Measurements from ENCODE around the gene IMMP2L.
A peak's percentile ranks its signal among the peaks of the same experiment; 100 is the strongest.

The IMMP2L gene

DNA sequence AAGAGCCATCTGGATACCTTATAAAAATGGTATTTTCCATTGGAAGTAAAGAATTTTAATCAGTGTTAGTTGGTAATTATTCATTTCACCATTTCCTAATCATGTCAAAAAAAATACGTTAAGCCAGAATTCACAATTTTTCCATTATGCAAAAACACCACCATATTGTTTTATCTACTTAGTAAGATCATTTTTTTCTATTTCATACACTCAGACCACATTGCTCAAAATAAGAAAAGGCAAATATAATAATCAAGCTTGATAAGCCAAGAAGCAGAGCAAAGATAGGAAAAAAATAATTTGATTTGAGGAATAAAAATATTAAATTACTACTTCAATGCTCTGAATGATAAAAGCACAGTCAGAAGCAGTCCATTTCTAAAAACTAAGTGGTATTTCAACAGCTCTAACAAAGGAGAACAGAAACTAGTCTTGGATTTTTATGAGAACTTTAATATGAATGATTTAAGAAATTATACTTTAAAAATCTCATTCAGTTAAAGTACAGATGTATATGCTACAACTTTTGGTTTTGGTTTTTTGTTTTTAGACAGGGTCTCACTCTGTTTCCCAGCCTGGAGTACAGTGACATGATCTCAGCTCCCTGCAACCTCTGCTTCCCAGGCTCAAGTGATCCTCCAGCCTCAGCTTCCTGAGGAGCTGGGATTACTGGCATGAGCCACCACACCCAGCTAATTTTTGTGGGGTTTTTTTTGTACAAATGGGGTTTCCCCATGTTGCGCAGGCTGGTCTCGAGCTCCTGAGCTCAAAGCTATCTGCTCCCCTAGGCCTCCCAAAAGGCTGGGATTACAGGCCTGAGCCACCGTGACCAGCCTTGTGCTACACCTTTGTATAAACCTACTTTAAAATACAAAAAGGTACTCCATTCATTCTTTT lies 424.7 kb downstream of the IMMP2L start:
- DNase-seq: peak; percentile 68

- no peak for DNase-seq
Observed at GRCh38 chr7:111132833-111133232, 429.5 kb downstream of the IMMP2L start.

DNA sequence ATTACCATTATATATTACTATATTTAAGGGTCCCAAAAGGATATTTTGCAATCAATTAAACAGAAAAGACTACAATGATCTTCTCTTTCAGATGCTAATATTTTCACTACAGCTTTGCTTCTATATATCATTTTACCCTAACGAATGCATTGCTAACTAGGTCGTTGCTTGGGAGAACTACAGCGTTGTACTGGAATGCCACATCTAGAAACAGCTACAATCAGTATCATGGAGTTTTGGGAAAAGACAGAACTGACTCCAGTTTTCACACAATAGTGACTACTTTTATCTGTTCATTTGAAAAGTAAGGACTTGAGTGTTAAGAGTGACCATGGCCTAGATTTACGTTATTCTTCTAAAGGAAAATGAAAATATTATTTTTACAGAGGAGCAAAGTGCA lies 432.9 kb downstream of the IMMP2L start:
- DNase-seq: no peak

- no peak for DNase-seq
Observed at GRCh38 chr7:111126987-111127386, 435.3 kb downstream of the IMMP2L start.

GRCh38 chr7:111115966-111116365 lies 446.3 kb downstream of the IMMP2L start:
- DNase-seq: no peak

DNA sequence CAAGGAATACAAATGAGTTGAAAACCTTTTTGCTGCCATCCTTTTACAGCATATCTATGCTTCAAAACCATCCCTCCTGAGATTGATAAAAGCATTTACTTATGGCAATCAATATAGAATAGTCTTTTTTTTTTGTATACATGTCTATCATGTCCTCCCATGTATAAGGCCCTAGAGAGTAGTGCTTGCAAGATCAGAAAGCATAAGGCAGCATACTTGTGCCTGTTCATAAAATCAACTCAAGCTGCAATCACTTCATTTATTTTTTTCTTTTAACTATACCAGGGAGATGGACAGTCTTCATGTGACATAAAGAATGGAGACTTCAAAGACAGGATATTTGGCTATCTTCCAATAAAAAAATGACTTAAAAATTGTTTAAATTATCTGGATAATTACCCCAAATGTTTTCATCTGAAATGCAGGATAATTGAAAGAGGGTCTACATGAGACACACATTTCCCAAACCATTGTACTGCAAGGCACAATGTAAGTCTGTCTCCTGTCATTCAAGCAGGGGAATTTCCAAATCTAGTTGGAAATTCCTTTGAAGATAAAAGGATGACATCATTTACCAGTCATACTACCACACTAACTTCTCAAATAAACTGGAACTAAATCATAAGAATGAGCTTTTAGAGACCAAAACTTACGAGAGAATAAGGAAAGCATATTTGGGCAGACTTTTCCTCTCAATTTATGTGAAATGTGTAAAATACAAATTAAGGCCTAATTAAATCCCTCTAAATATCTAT lies 448.9 kb downstream of the IMMP2L start:
- no peak for DNase-seq

GRCh38 chr7:111112439-111112838 lies 449.9 kb downstream of the IMMP2L start:
- no peak for DNase-seq

GRCh38 chr7:111108496-111108895 lies 453.8 kb downstream of the IMMP2L start:
- no peak for DNase-seq

DNA sequence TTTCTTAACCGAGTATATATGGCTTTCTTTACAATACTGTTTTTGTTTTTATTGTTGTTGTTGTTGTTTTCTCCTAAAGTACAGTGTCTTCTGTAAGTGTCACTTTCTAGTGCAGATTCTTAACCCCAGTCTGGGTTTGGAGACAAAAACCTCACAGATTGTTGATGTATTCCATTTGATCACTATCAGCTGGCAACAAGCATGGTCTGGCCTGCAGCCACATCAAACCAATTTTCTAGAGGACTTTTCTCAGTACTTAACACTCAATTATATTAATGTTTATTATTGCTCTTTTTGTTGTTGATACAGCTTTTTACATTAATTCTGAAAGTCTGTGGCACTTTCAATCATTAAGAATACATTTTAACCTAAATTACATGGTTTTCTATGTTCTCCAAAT lies 454.3 kb downstream of the IMMP2L start:
- DNase-seq: no peak

DNA sequence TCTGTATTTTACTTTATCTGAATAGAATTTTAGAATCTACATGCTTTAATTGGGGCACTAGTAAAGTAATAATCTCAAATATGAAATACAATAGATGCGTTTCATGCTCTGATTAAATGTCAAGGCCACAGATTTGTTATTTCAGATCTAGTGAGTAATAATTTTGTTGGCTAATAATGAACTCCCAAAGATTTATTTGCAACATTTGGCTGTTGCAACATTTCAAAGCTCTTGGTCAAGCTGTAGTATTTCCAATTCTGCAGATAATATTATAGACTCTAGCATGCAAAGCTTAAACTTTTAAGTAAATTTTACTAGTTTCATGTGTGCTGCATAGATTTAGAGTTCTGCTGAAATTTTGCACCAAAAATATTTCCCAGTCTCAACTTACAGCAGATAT lies 454.7 kb downstream of the IMMP2L start:
- DNase-seq: no peak

- no peak for DNase-seq
Observed at GRCh38 chr7:111105269-111105668, 457.0 kb downstream of the IMMP2L start.

- DNase-seq: no peak
Observed at GRCh38 chr7:111104710-111105109, 457.6 kb downstream of the IMMP2L start.

DNA sequence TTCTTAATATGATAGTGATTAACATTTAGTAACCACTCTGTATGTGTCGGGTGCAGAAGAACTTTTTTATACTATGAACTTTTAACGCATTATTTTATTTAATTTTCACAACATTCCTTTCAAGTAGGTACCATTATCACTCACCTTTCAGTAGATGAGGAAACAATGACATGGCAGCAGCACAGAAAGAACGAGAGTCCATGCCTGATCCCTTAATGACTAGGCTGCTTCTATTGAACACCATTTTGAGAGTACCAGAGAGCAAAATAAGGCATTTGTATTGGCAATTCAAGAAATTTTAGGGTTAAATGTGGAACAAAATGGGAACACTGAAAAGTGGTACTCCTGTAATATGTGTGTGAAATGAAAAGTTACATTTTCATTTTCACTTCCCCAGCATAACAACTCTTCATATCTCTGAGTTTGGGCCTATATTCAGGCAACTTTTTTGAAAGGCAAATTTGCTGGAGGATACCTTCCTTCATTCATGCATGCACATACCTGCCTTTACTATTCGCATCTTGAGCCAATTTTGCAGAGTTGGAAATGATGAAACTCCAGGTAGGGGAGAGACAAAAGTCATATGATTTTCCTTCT lies 458.5 kb downstream of the IMMP2L start:
- DNase-seq: no peak

- no peak for DNase-seq
Observed at GRCh38 chr7:111103136-111103535, 459.2 kb downstream of the IMMP2L start.

DNA sequence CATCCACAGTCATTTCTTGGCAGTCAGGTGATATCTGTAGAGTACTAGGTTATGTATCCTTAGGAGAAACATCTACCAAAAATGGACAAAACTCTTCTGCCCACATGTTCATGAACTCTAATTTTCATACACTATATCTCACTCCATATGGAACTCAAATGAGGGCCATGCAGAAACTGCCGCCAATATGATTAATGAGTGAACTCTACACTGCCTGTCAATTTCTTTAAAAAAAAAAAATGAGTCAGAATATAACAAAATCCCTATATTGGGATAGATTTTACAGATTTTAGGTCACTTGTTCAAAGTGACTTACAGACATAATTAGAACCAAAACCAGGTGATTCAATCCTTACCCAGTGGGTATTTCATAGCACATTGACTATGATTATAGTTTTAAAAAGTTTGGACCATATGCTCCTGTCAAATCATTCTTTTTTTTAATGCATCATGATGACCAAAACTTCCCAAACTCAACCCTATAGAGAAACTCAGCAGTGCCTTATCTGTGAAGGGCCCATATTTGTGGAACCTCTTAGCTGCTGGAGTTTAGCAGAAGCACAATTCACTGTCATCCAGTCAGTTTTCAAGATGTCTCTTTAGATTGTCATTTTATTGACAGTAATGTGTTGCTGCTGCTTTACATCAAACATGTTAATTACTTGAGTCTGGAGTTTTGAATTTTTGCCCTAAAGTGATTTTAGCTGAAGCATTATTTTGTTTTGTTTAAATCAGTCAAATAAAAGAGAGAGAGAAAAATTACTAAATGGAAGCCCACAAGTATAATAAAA lies 460.2 kb downstream of the IMMP2L start:
- DNase-seq: no peak

DNA sequence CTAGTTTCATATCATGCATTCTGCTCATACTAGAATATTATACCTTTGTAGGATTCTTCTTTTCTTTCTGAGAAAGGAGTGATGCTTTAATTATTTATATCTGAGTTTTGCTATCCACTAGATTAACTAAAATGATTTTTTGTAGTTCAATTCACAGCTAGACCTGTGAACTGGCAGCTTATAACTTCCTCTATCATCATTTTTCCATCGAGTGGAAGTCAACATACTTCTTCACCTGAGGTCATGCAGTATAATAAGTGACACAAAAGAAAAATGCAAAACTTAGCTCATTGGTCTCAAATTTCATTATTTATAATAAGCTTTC lies 463.4 kb downstream of the IMMP2L start:
- no peak for DNase-seq

GRCh38 chr7:111098011-111098925 lies 464.0 kb downstream of the IMMP2L start:
- DNase-seq: peak; percentile 82

GRCh38 chr7:111096997-111097396 lies 465.3 kb downstream of the IMMP2L start:
- DNase-seq: no peak

GRCh38 chr7:111094419-111094818 lies 467.9 kb downstream of the IMMP2L start:
- no peak for DNase-seq

DNA sequence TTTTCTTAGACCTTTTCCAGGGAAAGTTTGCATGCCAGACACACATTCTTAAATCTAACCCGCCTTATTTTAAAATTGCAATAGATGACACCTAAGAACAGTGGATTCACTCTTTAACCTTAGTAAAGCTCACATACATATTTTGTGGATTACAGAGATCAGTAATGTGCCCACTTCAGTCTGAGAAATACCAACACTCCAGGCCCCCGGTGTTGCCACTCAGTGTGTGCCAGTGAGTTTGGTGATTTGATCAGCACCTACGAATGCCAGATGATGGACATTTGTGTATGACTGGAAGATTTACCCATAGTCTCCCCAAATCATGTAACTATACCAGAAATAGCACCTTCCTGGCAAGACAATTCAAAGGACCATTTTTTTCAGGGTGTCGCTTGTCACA lies 468.8 kb downstream of the IMMP2L start:
- no peak for DNase-seq

DNA sequence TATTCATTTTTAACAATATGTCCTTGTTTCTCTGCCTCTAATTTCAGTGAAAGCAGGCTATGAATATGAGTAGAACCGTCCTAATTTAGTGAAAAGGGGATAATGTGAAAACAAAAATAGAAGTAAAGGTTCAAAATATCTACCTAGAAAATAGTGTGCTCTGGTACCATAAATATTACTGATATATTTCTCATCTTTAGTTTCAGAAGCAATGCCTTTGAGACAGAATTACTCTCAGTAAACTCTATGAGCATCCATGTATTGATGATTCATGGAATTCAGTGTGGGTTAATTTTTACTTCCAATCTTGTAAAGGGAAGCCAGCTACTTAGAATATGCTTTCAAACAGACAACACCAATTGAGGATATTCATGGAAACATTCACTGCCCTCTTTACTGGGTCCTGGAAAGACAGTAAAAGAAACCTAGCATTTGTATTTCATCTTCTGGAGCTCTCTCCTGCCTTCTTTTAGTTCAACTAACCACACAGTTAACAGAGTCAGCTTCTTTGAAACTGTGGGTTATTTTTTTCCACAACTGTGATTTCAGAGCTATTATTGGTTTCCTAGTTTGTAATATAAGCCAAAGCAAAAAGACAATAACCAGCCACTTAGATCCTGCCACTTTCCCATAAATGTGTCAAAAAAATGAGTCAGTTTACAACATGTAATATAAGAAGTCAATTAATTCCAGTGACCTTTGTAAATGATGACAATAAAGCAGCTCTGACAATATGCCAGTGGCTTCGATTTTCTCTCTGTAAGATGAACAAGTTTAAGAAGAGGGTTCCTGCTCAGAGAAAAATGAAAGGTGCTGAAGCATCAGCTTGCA lies 469.7 kb downstream of the IMMP2L start:
- DNase-seq: no peak

All from activated effector memory CD4-positive, alpha-beta T cell treated with anti-CD3 and anti-CD28 coated beads, Interleukin-2, amount 50 U/mL, for 16 hours (primary cell).